Esophagus squamous epithelium (tissue), 5 donors: ENCODE measurements around the gene GP1BB. TPM values are rescaled to one million over a fixed set of nuclear protein-coding genes. Genes with fewer than 3 reads are reported as not detected.

Experiments
- DNase-seq: peaks from one replicate; lab custom pipeline; 2025; lab: John Stamatoyannopoulos, UW
- H3K27ac ChIP-seq, 4 donors: fragments of 200-600 bp; sonication (generic); one replicate each; pipeline ENCODE4 v1.5.1; 2016 to 2019; ENCODE audit warnings: mild to moderate bottlenecking in 1 of 4
- H3K27me3 ChIP-seq, 4 donors: fragments of 200-600 bp; sonication (generic); 1 replicate in 3 of 4; 2 replicates in 1 of 4; pipeline versions ENCODE4 v1.5.1 to v1.6.0; 2017 to 2021; ENCODE audit warnings: antibody characterized with exemption in 1 of 4
- H3K36me3 ChIP-seq, 3 donors: fragments of 200-600 bp; sonication (generic); one replicate each; pipeline ENCODE4 v1.5.1; 2016 to 2019
- H3K4me1 ChIP-seq, 3 donors: fragments of 200-600 bp; sonication (generic); one replicate each; pipeline ENCODE4 v1.5.1; 2017 to 2019
- H3K4me3 ChIP-seq, 4 donors: fragments of 200-600 bp; sonication (generic); 1 replicate in 3 of 4; 2 replicates in 1 of 4; pipeline ENCODE4 v1.5.1; 2016 to 2019; ENCODE audit warnings: mild to moderate bottlenecking in 2 of 4, moderate library complexity in 1 of 4
- H3K9me3 ChIP-seq, 3 donors: fragments of 200-600 bp; sonication (generic); one replicate each; pipeline ENCODE4 v1.5.1; 2016 to 2019
- POLR2A ChIP-seq, 4 donors: fragments of 450-650 bp; IDR thresholded peaks; one replicate each; pipeline ENCODE4 v1.6.1; 2017; ENCODE audit warnings: antibody characterized with exemption in 4 of 4, mild to moderate bottlenecking in 4 of 4, moderate library complexity in 3 of 4
- WGBS, 2 donors: methylation state at CpG; one replicate each; pipeline ENCODE4 v1.1.5; 2018; 5-methylcytosine and 5-hydroxymethylcytosine counted together
- intact Hi-C: fragments of 100-400 bp; cut with DNase I; formaldehyde crosslinking; loops from one replicate; pipeline ENCODE4 v1.15.0; 2022
- total RNA-seq, 4 donors: library from RNA; depleted of rRNA; stranded (reverse); fragments of >200 nt; gene quantifications; one replicate each; pipeline ENCODE4 v1.1.0, GENCODE V29; 2016
- TF ChIP-seq, protein P1 (sequence below), 6 experiments: fragments of 450-650 bp in 4 of 6; fragments of 200-600 bp in 2 of 6; sonication (generic) in 2 of 6; IDR thresholded peaks; one replicate each; pipeline ENCODE4 v1.5.1; 2016 to 2019; ENCODE audit warnings: antibody characterized with exemption in 6 of 6, mild to moderate bottlenecking in 4 of 6, moderate library complexity in 4 of 6
- donor health status: DM: yes; HTN: yes; CAD: no.

The GP1BB gene
- total RNA-seq, 4 donors from 2014 or later: 4.8 to 40.0 (median 9.7) TPM

DNA sequence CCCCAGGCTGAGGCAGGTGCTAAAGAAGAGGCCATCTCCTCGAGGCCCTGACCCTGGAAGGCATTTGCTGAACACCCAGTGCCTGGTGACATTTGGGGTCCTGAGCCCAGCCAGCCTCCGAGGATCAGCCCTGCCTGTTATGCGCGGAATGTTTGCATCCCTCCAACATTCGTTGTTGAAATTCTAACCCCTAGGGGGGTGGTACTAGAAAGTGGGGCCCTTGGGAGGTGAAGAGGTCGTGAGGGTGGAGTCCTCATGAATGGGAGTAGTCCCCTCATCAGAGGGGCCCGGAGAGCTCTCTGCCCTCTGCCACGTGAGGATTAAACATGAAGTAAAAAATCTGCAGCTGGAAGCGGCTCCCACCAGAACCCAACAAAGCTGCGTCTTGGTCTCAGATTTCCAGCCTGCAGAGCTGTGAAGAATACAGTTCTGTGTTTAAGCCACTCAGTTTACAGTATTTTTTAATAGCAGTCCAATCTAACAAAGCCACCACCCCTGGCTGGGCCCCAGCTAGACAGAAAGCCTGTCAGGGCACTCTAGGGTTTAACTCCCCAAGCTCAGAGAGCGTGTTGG is 44.3 kb upstream of the GP1BB start:
- H3K27me3 ChIP-seq: peaks cover 0 to 37% (median 0%) of the 10 kb centered on the region in 4 donors
- no peak for TF ChIP-seq POLR2A (IDR thresholded peaks at IDR 0.05)
- TF ChIP-seq, protein P1, sequence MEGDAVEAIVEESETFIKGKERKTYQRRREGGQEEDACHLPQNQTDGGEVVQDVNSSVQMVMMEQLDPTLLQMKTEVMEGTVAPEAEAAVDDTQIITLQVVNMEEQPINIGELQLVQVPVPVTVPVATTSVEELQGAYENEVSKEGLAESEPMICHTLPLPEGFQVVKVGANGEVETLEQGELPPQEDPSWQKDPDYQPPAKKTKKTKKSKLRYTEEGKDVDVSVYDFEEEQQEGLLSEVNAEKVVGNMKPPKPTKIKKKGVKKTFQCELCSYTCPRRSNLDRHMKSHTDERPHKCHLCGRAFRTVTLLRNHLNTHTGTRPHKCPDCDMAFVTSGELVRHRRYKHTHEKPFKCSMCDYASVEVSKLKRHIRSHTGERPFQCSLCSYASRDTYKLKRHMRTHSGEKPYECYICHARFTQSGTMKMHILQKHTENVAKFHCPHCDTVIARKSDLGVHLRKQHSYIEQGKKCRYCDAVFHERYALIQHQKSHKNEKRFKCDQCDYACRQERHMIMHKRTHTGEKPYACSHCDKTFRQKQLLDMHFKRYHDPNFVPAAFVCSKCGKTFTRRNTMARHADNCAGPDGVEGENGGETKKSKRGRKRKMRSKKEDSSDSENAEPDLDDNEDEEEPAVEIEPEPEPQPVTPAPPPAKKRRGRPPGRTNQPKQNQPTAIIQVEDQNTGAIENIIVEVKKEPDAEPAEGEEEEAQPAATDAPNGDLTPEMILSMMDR (IDR thresholded peaks at IDR 0.05): no peak
- DNase-seq: no peak
- no peaks in the 10 kb centered on the region for H3K9me3 ChIP-seq
- H3K36me3 ChIP-seq: no peaks in the 10 kb centered on the region
- H3K4me3 ChIP-seq: no peak overlapping the region
- H3K4me1 ChIP-seq: peaks cover 0 to 11% (median 6%) of the 10 kb centered on the region in 3 donors
- intact Hi-C loops: loop anchor here (5.0 kb wide), 1 partner anchor 38 kb away; no protein-coding TSS in a partner anchor
- WGBS, 2 donors: 55% methylated on average over 5 to 11 of the region's 11 CpGs
- no peak overlapping the region for H3K27ac ChIP-seq

- intact Hi-C loops: loop anchor here (5.0 kb wide), 1 partner anchor 38 kb away; no protein-coding TSS in a partner anchor
- TF ChIP-seq POLR2A (IDR thresholded peaks at IDR 0.05): no peak
- TF ChIP-seq, protein P1 (IDR thresholded peaks at IDR 0.05): peak; percentile 67 to 91 (median 84)
- Histone ChIP-seq H3K4me1 (peaks cover 0 to 11% (median 6%) of the 10 kb centered on the region in 3 donors), H3K27me3 (peaks cover 0 to 37% (median 0%) of the 10 kb centered on the region in 4 donors), H3K36me3 (no peaks in the 10 kb centered on the region), H3K27ac (no peak overlapping the region), H3K4me3 (no peak overlapping the region), H3K9me3 (no peaks in the 10 kb centered on the region)
- 71 to 88% methylated on average over 1 to 4 of the region's 14 CpGs for WGBS, 2 donors
- no peak for DNase-seq
Measured at GRCh38 chr22:19679522-19680101, 43.7 kb upstream of the GP1BB start.

GRCh38 chr22:19680287-19680881 is 43.0 kb upstream of the GP1BB start:
- intact Hi-C loops: no loop called here
- Histone ChIP-seq H3K27me3 (peaks cover 0 to 29% (median 0%) of the 10 kb centered on the region in 4 donors), H3K36me3 (no peaks in the 10 kb centered on the region), H3K4me1 (peaks cover 0 to 11% (median 6%) of the 10 kb centered on the region in 3 donors), H3K27ac (no peak overlapping the region), H3K9me3 (no peaks in the 10 kb centered on the region), H3K4me3 (no peak overlapping the region)
- no peak for DNase-seq
- TF ChIP-seq, protein P1 (IDR thresholded peaks at IDR 0.05): no peak
- TF ChIP-seq POLR2A (IDR thresholded peaks at IDR 0.05): no peak
- WGBS, 2 donors: 73 to 89% methylated on average over 5 to 6 of the region's 16 CpGs

GRCh38 chr22:19680911-19681862 is 42.2 kb upstream of the GP1BB start:
- Histone ChIP-seq H3K36me3 (no peaks in the 10 kb centered on the region), H3K4me3 (no peak overlapping the region), H3K27ac (no peak overlapping the region), H3K9me3 (no peaks in the 10 kb centered on the region), H3K4me1 (peaks cover 0 to 11% (median 6%) of the 10 kb centered on the region in 3 donors), H3K27me3 (peaks cover 0 to 27% (median 0%) of the 10 kb centered on the region in 4 donors)
- TF ChIP-seq, protein P1 (IDR thresholded peaks at IDR 0.05): no peak
- no peak for TF ChIP-seq POLR2A (IDR thresholded peaks at IDR 0.05)
- 78 to 82% methylated on average over 9 to 10 of the region's 11 CpGs for WGBS, 2 donors
- intact Hi-C loops: no loop called here
- DNase-seq: no peak
